ENCODE measurements around the gene GLI2. TPM values are rescaled to one million over a fixed set of nuclear protein-coding genes. Genes with fewer than 3 reads are reported as not detected.

The GLI2 gene
- 1.4 and 1.6 TPM in 2 replicates for total RNA-seq (2022)
- Bru-seq, nascent RNA, result percentile 27 among the genes with signal in this experiment
- percentile 34 among the genes with signal in this experiment for BruChase-seq, experiment 1, labeled RNA remaining after a 6-hour chase
- percentile 36 among the genes with signal in this experiment for BruChase-seq, experiment 2, labeled RNA remaining after a 2-hour chase
- long read RNA-seq, result 0 reads

DNA sequence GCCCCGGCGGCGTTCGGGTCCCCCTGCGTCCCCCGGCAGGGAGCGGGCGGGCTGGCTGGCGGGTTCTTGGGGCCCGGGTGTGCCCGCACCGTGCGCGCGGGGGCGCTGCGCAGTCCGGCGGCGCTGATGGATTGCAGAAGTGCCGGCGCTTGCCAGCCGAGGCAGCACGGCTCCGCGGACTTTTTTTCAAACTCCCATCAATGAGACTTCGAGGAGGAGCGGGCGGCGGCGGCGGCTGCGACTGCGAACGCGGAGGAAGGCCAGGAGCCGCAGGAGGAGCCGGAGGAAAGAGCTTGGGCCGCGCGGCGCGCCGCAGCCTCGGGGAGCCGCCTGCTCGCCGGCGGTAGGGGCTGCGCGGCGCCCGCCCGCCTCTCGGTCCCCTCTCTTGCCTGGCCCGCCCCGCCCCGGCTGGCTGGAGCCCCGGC, at the start of gene GLI2:
Gene GLI2 (plus strand): TSS at position 123 of the 425 bp plus-strand sequence. CDS start 61,453 bp downstream, outside the sequence.
- TF ChIP-seq CTCF (IDR thresholded peaks at IDR 0.05; ENCODE audit: unreplicated experiment), result peak; percentile 82
- H3K36me3 Mint-ChIP-seq (ENCODE audit: insufficient read depth, unreplicated experiment), result peaks cover 19% of the 10 kb centered on the region
- peaks cover 10% of the 10 kb centered on the region for H3K4me1 Mint-ChIP-seq (ENCODE audit: low read depth, unreplicated experiment)
- CTCF ChIA-PET, result interaction anchor here (0.7 to 2.1 kb wide), 4 partner anchors 23 to 336 kb away, joined by 4 to 7 read pairs (median 4); no protein-coding TSS in a partner anchor
- DNase-seq, result peak; percentile 84
- peaks cover 64% of the 10 kb centered on the region for H3K27me3 Mint-ChIP-seq (ENCODE audit: unreplicated experiment)
- BruUV-seq (replicated peaks), result no TSS peak
- H3K4me3 Mint-ChIP-seq (ENCODE audit: low read depth, unreplicated experiment), result peak within 1 kb of the TSS; percentile 87
- intact Hi-C loops (cut with micrococcal nuclease; ENCODE audit: unreplicated experiment), result loop anchor here (5.0 kb wide), 1 partner anchor 212 kb away; no protein-coding TSS in a partner anchor
- H3K27ac Mint-ChIP-seq (ENCODE audit: unreplicated experiment), result no peak within 1 kb of the TSS
- H3K9me3 Mint-ChIP-seq (ENCODE audit: low read depth, unreplicated experiment), result no peaks in the 10 kb centered on the region

DNA sequence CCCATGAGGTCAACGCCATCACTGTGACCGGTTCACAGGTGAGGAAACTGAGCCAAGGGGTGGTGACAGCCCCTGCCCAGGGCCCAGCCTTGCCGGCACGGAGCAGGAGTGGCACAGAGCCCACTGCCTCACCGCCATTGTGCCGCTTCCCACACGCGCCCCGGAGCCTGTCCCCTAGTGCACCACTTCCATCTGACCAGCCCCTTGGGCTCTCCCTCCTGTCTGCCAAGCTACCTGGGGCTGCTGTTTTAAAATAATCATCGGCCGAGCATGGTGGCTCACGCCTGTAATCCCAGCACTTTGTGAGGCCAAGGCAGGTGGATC, 49.7 kb upstream of the GLI2 start:
- no peak overlapping the region for H3K27ac Mint-ChIP-seq (ENCODE audit: unreplicated experiment)
- intact Hi-C loops (cut with micrococcal nuclease; ENCODE audit: unreplicated experiment), result no loop called here
- CTCF ChIA-PET, result no interaction called here
- no peaks in the 10 kb centered on the region for H3K4me1 Mint-ChIP-seq (ENCODE audit: low read depth, unreplicated experiment)
- no peak for DNase-seq
- H3K4me3 Mint-ChIP-seq (ENCODE audit: low read depth, unreplicated experiment), result no peak overlapping the region
- TF ChIP-seq CTCF (IDR thresholded peaks at IDR 0.05; ENCODE audit: unreplicated experiment), result no peak
- BruUV-seq (replicated peaks), result no TSS peak
- H3K9me3 Mint-ChIP-seq (ENCODE audit: low read depth, unreplicated experiment), result no peaks in the 10 kb centered on the region
- peaks cover 39% of the 10 kb centered on the region for H3K27me3 Mint-ChIP-seq (ENCODE audit: unreplicated experiment)
- H3K36me3 Mint-ChIP-seq (ENCODE audit: insufficient read depth, unreplicated experiment), result peaks cover 5% of the 10 kb centered on the region

- CTCF ChIA-PET, result interaction anchor here (0.7 kb wide), 1 partner anchor 394 kb away, joined by 3 read pairs; no protein-coding TSS in a partner anchor
- H3K4me3 Mint-ChIP-seq (ENCODE audit: low read depth, unreplicated experiment), result no peak overlapping the region
- no peaks in the 10 kb centered on the region for H3K4me1 Mint-ChIP-seq (ENCODE audit: low read depth, unreplicated experiment)
- H3K27me3 Mint-ChIP-seq (ENCODE audit: unreplicated experiment), result peaks cover 42% of the 10 kb centered on the region
- H3K9me3 Mint-ChIP-seq (ENCODE audit: low read depth, unreplicated experiment), result no peaks in the 10 kb centered on the region
- peak; percentile 80 for TF ChIP-seq CTCF (IDR thresholded peaks at IDR 0.05; ENCODE audit: unreplicated experiment)
- intact Hi-C loops (cut with micrococcal nuclease; ENCODE audit: unreplicated experiment), result no loop called here
- BruUV-seq (replicated peaks), result no TSS peak
- no peak overlapping the region for H3K27ac Mint-ChIP-seq (ENCODE audit: unreplicated experiment)
- H3K36me3 Mint-ChIP-seq (ENCODE audit: insufficient read depth, unreplicated experiment), result peaks cover 5% of the 10 kb centered on the region
- peak; percentile 23 for DNase-seq
Measured at GRCh38 chr2:120686511-120687168, 49.0 kb upstream of the GLI2 start.

GRCh38 chr2:120687210-120687609, 48.5 kb upstream of the GLI2 start:
- Mint-ChIP-seq H3K9me3 (ENCODE audit: low read depth, unreplicated experiment) (no peaks in the 10 kb centered on the region), H3K36me3 (ENCODE audit: insufficient read depth, unreplicated experiment) (peaks cover 4% of the 10 kb centered on the region), H3K27ac (ENCODE audit: unreplicated experiment) (no peak overlapping the region), H3K4me3 (ENCODE audit: low read depth, unreplicated experiment) (no peak overlapping the region), H3K4me1 (ENCODE audit: low read depth, unreplicated experiment) (no peaks in the 10 kb centered on the region), H3K27me3 (ENCODE audit: unreplicated experiment) (peaks cover 45% of the 10 kb centered on the region)
- CTCF ChIA-PET, result interaction anchor here (0.7 kb wide), 1 partner anchor 393 kb away, joined by 3 read pairs; no protein-coding TSS in a partner anchor
- intact Hi-C loops (cut with micrococcal nuclease; ENCODE audit: unreplicated experiment), result no loop called here
- no peak for DNase-seq
- no TSS peak for BruUV-seq (replicated peaks)
- TF ChIP-seq CTCF (IDR thresholded peaks at IDR 0.05; ENCODE audit: unreplicated experiment), result no peak

Data from Calu3 (cell line).